DND-41 (cell line): ENCODE results near the gene PGPEP1.
A peak's percentile ranks its signal among the peaks of the same experiment; 100 is the strongest.
"Not testable (repeated sequence)": the region's sequence is repeated elsewhere in the genome, so short reads cannot be mapped to it uniquely, and the experiment has no call there.

Experiments
- ATAC-seq: fragments of 200-7000 bp; cut with Tn5 transposase; 3 replicates; pipeline ENCODE4 v1.9.1; 2021; ENCODE audit warnings: low read depth; ENCODE audit not compliant: insufficient read depth
- DNase-seq: peaks from one replicate; pipeline ENCODE4 v3.0.0-alpha.2; 2020
- H2AFZ ChIP-seq: 2 replicates; pipeline ENCODE4 v1.6.0; 2012; ENCODE audit warnings: low read depth, low read length
- H3K27ac ChIP-seq: 2 replicates; pipeline ENCODE4 v1.5.1; 2012; ENCODE audit warnings: low read length, inconsistent platforms
- H3K27me3 ChIP-seq: fragments of 200-600 bp; sonication (generic); 2 replicates; pipeline ENCODE4 v1.6.0; 2012; ENCODE audit warnings: low read length, mild to moderate bottlenecking, inconsistent platforms; ENCODE audit not compliant: insufficient read depth, poor library complexity
- H3K36me3 ChIP-seq: 2 replicates; pipeline ENCODE4 v1.5.1; 2012; ENCODE audit warnings: low read length, inconsistent platforms; ENCODE audit not compliant: insufficient read depth
- H3K4me1 ChIP-seq: 2 replicates; pipeline ENCODE4 v1.5.1; 2012; ENCODE audit warnings: mild to moderate bottlenecking, low read length; ENCODE audit not compliant: insufficient read depth
- H3K4me2 ChIP-seq: 2 replicates; pipeline ENCODE4 v1.6.0; 2012; ENCODE audit warnings: mild to moderate bottlenecking, moderate library complexity, low read length, inconsistent platforms; ENCODE audit not compliant: insufficient read depth
- H3K4me3 ChIP-seq, 2 experiments: fragments of 200-600 bp in 1 of 2; shearing (Covaris generic) in 1 of 2; 2 replicates each; pipeline ENCODE4 v1.5.1; 2012 to 2016; ENCODE audit warnings: inconsistent platforms in 2 of 2, low read length in 2 of 2, mild to moderate bottlenecking in 2 of 2, low read depth in 1 of 2, moderate library complexity in 1 of 2
- H3K79me2 ChIP-seq: 2 replicates; pipeline ENCODE4 v1.6.0; 2012; ENCODE audit warnings: low read length, inconsistent platforms; ENCODE audit not compliant: insufficient read depth
- H3K9ac ChIP-seq: 2 replicates; pipeline ENCODE4 v1.6.0; 2012; ENCODE audit warnings: low read depth, mild to moderate bottlenecking, inconsistent platforms, low read length, moderate library complexity
- H3K9me3 ChIP-seq: 2 replicates; pipeline ENCODE4 v1.5.1; 2012; ENCODE audit warnings: low read length, moderate library complexity, mild to moderate bottlenecking, inconsistent platforms; ENCODE audit not compliant: insufficient read depth, severe bottlenecking
- H4K20me1 ChIP-seq: 2 replicates; pipeline ENCODE4 v1.6.0; 2012; ENCODE audit warnings: low read length; ENCODE audit not compliant: insufficient read depth
- CTCF ChIP-seq: IDR thresholded peaks from 2 replicates; pipeline ENCODE4 v1.5.1; 2012; ENCODE audit warnings: borderline replicate concordance, low read length, moderate library complexity, mild to moderate bottlenecking; ENCODE audit not compliant: poor library complexity, severe bottlenecking; ENCODE audit errors: extremely low read depth
- EZH2 ChIP-seq: IDR thresholded peaks from 3 replicates; pipeline ENCODE4 v1.6.1; 2012; ENCODE audit warnings: borderline replicate concordance, low read depth, mild to moderate bottlenecking, moderate library complexity, low read length, inconsistent platforms; ENCODE audit not compliant: severe bottlenecking

Gene PGPEP1

GRCh38 chr19:18348171-18348570 is 7.8 kb downstream of the PGPEP1 start:
- H3K4me3 ChIP-seq: no peak overlapping the region
- no peaks in the 10 kb centered on the region for H4K20me1 ChIP-seq
- no peak overlapping the region for H2AFZ ChIP-seq
- DNase-seq (no peak), ATAC-seq (no peak)
- H3K9ac ChIP-seq: no peak overlapping the region
- H3K27ac ChIP-seq: no peak overlapping the region
- no peaks in the 10 kb centered on the region for H3K4me1 ChIP-seq
- no peaks in the 10 kb centered on the region for H3K9me3 ChIP-seq
- H3K79me2 ChIP-seq: no peaks in the 10 kb centered on the region
- no peaks in the 10 kb centered on the region for H3K27me3 ChIP-seq
- H3K36me3 ChIP-seq: no peaks in the 10 kb centered on the region
- no peak overlapping the region for H3K4me2 ChIP-seq
- TF ChIP-seq EZH2: no peak
- no peak for TF ChIP-seq CTCF

- H2AFZ ChIP-seq, H3K4me3 ChIP-seq, H3K9ac ChIP-seq, H3K4me2 ChIP-seq, ATAC-seq, H3K4me1 ChIP-seq, H3K36me3 ChIP-seq, H4K20me1 ChIP-seq, H3K27me3 ChIP-seq, H3K27ac ChIP-seq, H3K9me3 ChIP-seq, DNase-seq, H3K79me2 ChIP-seq: not testable (repeated sequence)
Measured at GRCh38 chr19:18348818-18349339, 8.5 kb downstream of the PGPEP1 start.

GRCh38 chr19:18349524-18350128 is 9.2 kb downstream of the PGPEP1 start:
- Histone ChIP-seq H3K27ac (no peak overlapping the region), H3K4me3 (no peak overlapping the region), H3K36me3 (no peaks in the 10 kb centered on the region), H3K27me3 (no peaks in the 10 kb centered on the region), H2AFZ (no peak overlapping the region), H3K4me1 (no peaks in the 10 kb centered on the region), H3K4me2 (no peak overlapping the region), H4K20me1 (no peaks in the 10 kb centered on the region), H3K9me3 (no peaks in the 10 kb centered on the region), H3K9ac (no peak overlapping the region), H3K79me2 (no peaks in the 10 kb centered on the region)
- peak; percentile 62 for TF ChIP-seq CTCF
- no peak for TF ChIP-seq EZH2
- DNase-seq (peak; percentile 53), ATAC-seq (peak; percentile 62; the same call in 2 of the 3 replicates)

GRCh38 chr19:18350490-18350889 is 10.1 kb downstream of the PGPEP1 start:
- Histone ChIP-seq H3K4me1 (no peaks in the 10 kb centered on the region), H2AFZ (no peak overlapping the region), H3K36me3 (no peaks in the 10 kb centered on the region), H3K79me2 (no peaks in the 10 kb centered on the region), H3K27me3 (no peaks in the 10 kb centered on the region), H3K27ac (no peak overlapping the region), H3K4me2 (no peak overlapping the region), H4K20me1 (no peaks in the 10 kb centered on the region), H3K9me3 (no peaks in the 10 kb centered on the region), H3K9ac (no peak overlapping the region), H3K4me3 (no peak overlapping the region)
- DNase-seq: no peak
- ATAC-seq: no peak
- TF ChIP-seq CTCF: no peak
- TF ChIP-seq EZH2: no peak
